Breast epithelium (tissue), 3 donors: ENCODE measurements around the gene USF1.

Experiments used
- POLR2A ChIP-seq: fragments of 450-650 bp; IDR thresholded peaks from one replicate; pipeline ENCODE4 v1.6.1; 2016; ENCODE audit warnings: antibody characterized with exemption, mild to moderate bottlenecking, moderate library complexity
- POLR2AphosphoS5 ChIP-seq, 3 donors: sonication (generic); formaldehyde crosslinking; IDR thresholded peaks; one replicate each; pipeline ENCODE4 v1.6.1; 2017; ENCODE audit warnings: antibody characterized with exemption in 3 of 3
- TF ChIP-seq, protein P1 (sequence below), 3 donors: fragments of 450-650 bp; IDR thresholded peaks; one replicate each; pipeline ENCODE4 v1.5.1; 2016 to 2017; ENCODE audit warnings: antibody characterized with exemption in 3 of 3, mild to moderate bottlenecking in 3 of 3, moderate library complexity in 3 of 3

DNA sequence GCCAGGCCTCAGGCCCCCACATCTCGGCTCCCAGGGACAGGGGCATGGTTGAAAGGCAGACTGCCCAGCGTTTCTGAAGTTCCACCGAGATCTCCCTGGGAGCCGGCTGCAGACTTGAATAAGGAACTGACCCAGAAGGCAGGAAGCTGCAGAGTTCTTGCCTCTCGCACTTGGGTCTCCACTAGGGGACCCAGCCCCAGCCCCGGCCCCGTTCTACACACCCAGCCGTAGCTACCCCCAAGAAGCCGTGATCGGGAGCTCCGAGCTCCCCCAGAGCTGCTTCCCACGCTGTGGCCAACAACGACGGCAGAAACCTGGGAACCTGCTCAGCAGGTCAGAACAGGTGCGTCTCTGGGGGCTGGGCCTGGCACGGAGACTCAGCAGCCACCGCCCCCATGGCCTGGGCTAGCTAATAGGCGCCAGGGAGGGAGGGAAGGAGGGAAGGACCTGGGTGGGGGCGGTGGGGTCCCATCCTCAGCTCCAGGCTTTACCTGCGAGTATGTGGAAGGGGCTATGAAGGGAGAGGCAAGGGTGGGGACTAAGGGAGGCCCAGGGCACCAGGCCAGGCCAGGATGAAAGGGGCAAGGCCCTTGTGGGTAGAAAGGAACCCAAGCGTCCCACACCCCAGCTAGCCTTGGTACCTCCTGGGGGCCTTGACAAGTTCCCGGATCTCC lies 43.6 kb upstream of the USF1 start, which contains the start of gene NECTIN4:
- TF ChIP-seq, protein P1, sequence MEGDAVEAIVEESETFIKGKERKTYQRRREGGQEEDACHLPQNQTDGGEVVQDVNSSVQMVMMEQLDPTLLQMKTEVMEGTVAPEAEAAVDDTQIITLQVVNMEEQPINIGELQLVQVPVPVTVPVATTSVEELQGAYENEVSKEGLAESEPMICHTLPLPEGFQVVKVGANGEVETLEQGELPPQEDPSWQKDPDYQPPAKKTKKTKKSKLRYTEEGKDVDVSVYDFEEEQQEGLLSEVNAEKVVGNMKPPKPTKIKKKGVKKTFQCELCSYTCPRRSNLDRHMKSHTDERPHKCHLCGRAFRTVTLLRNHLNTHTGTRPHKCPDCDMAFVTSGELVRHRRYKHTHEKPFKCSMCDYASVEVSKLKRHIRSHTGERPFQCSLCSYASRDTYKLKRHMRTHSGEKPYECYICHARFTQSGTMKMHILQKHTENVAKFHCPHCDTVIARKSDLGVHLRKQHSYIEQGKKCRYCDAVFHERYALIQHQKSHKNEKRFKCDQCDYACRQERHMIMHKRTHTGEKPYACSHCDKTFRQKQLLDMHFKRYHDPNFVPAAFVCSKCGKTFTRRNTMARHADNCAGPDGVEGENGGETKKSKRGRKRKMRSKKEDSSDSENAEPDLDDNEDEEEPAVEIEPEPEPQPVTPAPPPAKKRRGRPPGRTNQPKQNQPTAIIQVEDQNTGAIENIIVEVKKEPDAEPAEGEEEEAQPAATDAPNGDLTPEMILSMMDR (IDR thresholded peaks at IDR 0.05), result peak in 1 of 3 donors; percentile 27
- TF ChIP-seq POLR2A (peak; percentile 10), POLR2AphosphoS5 (IDR thresholded peaks at IDR 0.05) (peak in 2 of 3 donors; percentile 67 to 93)
